ENCODE data around the gene TMEM179.
"Not testable (repeated sequence)": the region's sequence is repeated elsewhere in the genome, so short reads cannot be mapped to it uniquely, and the experiment has no call there.

The TMEM179 gene

DNA sequence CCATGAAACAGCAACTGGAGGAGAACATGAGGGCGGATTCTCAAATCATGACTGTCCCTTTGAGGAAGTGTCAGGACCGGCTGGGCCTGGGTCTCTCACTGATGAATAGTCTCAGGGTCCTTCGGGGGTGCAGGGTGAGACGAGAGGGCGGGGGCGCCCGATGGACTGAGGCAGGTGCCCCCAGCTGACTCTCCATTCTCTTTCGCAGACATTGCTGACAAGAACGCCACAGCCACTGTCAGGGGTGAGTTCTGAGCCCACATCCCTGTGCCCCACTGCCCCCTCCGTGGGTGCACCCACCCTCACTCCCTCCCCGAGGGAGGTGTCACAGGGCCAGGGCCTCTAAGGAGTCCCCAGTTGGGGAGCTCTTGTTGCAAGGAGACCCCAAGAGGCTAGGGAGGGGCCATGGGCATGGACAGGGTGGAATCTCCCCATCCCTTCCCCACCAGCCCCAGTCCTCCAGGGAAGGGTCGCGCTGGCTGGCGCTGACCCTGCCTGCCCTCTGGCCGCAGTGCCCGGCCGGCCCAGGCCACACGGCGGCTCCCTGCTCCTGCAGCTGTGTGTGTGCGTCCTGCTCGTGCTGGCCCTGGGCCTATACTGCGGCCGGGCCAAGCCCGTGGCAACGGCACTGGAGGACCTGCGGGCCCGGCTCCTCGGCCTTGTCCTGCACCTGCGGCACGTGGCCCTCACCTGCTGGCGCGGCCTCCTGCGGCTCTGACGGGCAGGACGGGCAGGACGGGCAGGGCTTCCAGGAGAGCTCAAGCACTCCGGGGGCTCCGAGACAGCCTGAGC is 16.3 kb downstream of the TMEM179 start:
- no peak for DNase-seq (ENCODE audit: low read depth in 2 of 2, low spot score in 1 of 2)

DNA sequence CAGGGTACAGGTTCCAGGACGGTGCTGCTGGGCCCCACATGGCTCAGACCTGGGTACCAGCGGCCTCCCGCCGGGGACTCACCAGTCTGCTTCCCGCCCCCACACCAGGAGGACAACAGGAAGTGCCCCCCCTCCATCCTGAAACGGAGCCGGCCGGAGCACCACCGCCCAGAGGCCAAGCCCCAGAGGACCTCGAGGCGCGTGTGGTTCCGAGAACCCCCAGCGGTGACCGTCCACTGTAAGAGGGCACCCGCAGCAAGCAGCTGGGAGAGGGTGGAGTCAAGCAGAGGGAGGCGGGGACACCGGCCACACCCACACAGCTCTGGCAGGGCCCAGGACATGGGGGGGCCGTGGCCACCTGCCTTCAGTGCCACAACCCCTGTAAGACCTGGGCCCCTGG is 16.9 kb downstream of the TMEM179 start:
- DNase-seq (ENCODE audit: low read depth in 2 of 2, low spot score in 1 of 2): no peak

DNA sequence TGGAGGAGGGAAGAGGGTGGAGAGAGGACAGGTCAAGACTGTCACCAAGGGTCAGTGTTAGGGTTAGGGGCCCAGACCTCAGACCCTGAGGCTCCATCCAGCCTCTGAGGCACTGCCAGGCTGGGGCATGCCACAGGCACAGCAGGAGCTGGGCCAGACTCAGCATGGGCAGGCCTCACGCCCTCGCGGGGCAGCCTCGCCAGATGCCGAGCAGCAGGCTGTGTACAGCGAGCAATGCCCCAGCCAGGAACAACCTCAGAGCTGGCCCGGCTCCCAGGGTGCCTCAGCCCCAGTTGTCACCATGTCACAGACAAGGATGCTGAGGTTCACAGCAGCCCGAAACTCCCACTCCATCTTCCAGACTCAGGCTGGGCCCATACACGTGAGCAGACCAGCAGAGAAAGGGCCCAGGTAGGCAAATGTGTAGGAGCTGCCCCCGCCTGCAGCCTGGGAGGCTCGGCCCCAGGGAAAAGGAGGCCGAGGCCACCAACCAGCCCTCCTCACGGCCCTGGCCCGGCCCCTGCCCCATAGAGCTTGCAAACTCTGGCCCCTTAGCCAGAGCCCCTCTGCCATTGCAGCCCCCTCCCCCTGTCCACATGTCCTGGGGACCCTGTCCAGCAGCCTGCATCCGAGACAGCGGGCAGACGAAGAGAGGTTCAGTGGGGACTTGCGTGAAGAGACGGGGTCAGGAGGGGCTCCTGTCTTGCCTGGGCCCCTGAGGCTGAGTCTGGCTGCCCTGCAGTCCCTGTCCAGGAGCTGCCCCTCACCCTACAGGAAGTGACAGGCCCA is 17.5 kb downstream of the TMEM179 start:
- no peak for DNase-seq (ENCODE audit: low read depth in 2 of 2, low spot score in 1 of 2)

DNA sequence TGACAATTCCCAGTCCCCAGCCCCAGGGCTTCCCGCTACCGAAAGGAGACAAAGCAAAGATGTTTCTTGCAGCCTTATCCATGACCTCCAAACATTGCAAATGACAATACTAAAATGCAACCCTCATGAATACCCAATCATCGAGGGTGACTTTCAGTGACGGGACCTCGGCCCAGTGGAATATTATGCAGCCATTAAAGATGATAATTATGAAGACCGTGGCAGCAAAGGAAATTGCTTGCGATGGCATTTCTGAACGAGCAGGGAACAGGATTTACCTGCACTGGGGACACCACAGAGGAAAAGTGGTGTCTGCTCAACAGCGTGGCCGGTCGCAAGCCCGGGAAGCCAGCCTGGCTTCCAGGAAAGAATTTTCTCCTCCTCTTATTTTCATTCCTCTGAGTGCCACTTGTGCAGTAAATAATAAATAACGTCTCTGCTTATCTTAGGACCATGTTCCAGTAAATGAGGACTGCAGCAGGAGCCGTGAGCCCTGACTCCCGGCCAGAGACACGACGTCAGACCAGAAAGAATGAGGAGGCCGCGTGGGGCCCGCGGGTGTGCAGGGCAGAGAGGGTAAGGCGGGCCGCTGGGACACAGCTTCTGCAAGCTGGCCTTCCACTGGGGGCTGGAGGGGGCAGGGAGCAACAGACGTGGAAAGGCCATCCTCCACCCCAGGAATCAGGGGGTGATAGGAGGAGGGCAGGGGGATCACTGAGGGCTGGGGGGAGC is 18.4 kb downstream of the TMEM179 start:
- no peak for DNase-seq (ENCODE audit: low read depth in 2 of 2, low spot score in 1 of 2)

DNA sequence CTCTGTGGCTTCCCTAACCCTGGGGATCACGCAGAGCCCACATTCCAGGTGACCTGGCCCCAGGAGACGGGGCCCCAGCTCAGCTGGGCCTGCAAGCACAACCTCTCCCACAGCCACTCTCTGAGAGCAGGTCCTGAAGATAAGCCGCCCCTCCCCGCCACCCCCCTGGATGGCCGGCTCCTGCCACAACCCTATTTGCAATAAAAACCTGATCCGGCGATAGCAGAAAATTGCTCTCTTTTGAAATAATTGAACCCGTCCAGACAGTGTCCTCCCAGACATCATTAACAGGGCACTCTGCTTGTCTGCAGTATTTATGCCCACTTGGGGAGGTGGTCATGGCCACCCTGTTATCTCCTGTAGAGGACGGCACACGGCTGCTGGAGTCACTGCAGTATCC is 20.0 kb downstream of the TMEM179 start:
- DNase-seq (ENCODE audit: low read depth in 2 of 2, low spot score in 1 of 2): no peak

DNA sequence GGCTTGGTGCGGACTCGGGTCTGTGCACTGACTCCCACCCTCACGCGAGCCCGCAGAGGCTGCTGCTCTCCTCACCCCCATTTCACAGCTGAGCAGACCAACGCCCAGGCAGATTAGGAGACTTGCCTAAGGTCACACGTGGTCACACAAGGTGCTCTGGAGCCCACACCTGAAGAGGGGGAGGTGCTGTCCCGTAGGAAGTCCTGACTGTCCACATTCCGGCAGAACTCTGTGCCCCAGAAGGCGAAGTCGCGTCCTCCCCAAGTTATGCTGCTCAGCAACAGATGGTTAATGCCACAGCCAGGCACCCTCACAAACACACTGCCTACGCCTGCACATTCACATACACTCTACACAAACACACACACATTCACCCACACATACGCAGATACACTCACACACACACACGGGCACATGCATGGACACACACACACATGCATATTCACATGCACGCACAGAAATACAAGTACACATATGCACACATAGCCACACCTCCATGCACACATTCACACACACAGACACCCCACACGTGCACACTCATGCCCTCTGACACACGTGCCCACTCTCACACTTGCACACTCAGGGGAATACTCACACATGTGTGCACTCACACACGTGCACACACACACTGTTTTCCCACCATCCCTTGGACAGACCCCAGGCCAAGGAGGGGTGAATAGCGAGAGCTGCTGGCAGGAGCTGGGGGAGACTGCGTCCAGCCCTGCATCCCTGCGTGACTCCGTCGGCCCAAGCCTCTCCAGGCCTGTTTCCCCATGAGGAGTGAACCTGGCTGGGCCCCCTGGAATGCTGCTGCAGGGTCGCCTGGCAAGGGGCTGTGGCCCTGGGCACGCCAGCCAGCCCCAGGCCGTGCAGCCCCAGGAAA is 20.9 kb downstream of the TMEM179 start:
- DNase-seq (ENCODE audit: low read depth in 2 of 2, low spot score in 1 of 2): no peak

DNA sequence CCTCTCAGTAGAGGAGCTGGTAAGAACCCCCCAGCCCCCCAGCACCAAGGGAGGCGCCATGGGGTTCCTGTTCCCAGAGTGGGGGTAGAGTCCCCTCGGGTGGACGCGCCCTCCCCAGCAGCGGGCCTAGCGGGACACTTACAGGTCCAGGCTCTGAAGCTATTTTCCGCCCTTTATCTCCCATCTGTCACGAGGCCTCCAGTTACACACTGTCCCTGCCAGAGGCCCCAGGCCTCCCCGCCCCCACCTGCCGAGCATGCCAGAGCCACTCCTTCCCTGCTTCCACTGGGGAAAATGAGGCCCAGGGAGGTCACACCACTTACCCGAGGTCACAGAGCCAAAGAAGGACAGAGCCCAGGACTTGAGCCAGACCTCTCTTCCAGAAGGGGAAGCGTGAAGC is 21.9 kb downstream of the TMEM179 start:
- DNase-seq (ENCODE audit: low read depth in 2 of 2, low spot score in 1 of 2): no peak

DNA sequence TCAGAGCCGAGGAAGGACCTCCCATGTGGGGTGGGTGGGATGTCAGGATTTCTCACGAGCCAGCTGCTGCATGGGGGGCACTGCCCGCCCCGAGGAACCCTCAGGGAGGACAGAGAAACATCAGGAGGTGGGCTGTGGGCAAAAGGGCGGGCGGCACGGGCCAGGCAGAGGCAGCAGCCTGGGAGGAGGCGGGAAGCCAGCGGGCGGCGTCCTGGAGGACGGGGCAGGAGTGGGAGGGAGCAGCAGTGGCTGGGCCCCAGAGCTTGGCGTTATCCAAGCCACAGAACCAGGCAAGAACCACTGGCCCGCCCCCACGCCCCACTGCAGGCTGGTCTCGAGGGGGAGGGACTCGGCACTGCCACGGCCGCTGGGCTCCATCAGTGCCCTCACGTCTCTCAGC is 22.6 kb downstream of the TMEM179 start:
- DNase-seq (ENCODE audit: low read depth in 2 of 2, low spot score in 1 of 2): no peak

DNA sequence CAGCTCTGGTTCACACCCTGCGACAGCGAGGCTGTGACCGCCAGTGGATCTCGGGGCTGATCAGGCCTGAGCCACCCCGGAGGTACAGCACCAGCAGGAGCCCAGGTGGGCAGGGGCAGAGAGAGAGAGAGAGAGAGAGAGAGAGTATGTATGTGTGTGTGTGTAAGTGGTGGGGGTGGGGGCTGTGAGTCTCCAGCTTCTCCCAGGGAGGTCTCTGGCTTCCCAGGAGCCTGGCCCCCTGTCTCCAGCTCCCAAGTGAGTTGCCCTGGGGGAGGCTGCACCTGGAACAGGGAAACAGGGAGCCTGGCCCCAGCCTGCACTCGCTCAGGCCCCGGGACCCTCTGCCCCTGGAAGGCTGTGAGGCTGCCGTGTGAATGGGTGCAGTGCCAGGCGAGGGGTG is 23.1 kb downstream of the TMEM179 start:
- no peak for DNase-seq (ENCODE audit: low read depth in 2 of 2, low spot score in 1 of 2)

DNA sequence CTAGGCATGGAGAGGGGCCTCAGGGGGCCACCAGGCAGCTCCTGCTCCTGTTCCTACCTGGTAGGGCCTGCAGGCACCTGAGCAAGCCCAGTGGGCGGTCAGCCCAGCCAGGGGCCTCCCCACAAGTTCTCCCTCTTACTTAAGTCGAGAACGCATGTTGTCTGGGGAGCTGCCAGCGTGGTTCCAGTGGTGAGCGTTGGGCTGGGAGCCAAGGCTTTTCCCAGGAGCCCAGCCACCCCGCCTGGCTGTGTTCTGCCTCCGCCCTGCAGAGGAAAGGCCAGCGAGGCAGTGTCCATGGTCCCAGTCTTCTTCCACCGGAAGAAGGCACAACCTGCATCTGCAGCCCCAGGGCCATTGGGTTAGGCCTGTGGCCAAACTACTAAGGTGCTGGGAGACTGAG is 23.6 kb downstream of the TMEM179 start:
- no peak for DNase-seq (ENCODE audit: low read depth in 2 of 2, low spot score in 1 of 2)

DNA sequence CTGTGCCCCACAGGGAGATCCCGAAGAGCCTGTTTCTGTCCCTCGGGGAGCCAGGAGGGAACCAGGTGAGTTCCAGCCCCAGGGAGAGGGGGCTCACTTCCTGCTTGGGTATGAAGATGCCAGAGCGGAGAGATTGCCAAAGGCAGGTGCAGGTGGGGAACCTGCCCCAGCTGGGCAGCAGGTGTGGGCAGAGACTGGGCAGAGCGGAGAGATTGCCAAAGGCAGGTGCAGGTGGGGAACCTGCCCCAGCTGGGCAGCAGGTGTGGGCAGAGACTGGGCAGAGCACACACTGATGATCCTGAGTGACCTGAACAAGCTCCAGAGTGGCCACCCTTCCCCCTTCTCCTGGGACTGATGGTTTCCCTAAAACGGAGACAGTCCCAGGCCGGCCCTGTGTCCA is 24.6 kb downstream of the TMEM179 start:
- DNase-seq (ENCODE audit: low read depth in 2 of 2, low spot score in 1 of 2): not testable (repeated sequence)

DNA sequence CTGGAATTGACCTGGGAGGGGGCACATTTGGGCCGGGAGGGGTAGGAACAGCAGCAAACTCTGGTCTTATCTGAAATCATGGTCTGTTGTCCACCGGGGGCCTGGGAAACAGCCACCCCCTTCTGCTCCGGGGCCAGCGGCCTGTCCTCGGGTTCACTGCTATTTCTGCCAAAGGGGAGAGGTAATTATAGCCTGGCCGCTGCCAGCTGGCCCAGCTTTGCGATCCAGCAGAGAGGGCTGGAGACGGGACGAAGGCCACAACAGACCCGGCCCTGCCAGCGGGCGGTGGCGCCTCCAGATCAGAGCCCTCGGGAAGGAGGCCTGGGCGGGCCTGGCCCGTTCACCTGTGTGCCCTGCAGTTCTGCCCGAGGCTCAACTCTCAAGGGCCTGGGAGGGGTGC is 25.1 kb downstream of the TMEM179 start, which contains the start of gene C14orf180:
TSS of gene C14orf180 (plus strand) at position 258 of the 400 bp plus-strand sequence. CDS start 6,667 bp downstream, outside the sequence.
- DNase-seq (ENCODE audit: low read depth in 2 of 2, low spot score in 1 of 2): no peak

DNA sequence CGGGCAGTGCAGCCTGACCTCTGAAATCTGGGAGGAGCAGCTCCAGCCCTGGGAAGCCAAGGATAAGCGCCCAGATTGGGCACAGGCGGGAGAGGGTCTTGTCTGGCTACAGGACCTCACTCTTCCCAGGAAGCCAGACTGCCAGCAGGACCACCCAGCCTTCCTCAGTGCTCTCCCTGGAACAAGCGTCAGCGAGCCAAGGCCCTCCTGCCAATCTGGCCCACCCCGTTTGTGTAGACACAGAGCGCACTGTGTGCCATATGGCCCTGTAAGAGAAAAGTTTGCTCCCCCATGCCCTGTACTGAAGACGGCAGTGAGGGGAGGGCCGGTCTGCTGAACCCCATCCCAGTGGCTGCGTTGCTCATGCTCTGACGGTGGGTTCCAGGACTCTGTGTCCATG is 26.3 kb downstream of the TMEM179 start:
- DNase-seq (ENCODE audit: low read depth in 2 of 2, low spot score in 1 of 2): no peak

DNA sequence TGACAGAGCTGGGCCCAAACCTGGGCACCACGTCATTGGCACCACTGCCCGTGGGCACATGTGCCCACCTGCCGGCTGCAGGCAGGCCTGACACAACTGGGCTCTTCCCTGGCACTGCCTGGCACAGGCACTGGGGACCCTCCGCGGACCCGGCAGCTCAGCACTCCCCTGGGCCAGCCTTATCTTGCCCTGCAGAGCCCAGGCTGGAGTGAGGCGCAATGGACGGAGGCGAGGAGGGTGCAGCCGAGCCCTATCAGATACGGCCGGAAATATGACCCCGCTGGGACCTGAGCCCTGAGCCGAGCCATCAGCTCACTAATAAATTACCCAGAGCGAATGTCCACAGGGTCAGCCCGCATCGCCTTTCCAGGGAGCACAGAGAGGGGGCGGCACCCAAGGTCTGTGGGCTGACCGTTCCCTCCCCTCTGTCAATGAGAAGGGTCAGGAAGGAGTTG is 26.7 kb downstream of the TMEM179 start:
- DNase-seq (ENCODE audit: low read depth in 2 of 2, low spot score in 1 of 2): no peak

DNA sequence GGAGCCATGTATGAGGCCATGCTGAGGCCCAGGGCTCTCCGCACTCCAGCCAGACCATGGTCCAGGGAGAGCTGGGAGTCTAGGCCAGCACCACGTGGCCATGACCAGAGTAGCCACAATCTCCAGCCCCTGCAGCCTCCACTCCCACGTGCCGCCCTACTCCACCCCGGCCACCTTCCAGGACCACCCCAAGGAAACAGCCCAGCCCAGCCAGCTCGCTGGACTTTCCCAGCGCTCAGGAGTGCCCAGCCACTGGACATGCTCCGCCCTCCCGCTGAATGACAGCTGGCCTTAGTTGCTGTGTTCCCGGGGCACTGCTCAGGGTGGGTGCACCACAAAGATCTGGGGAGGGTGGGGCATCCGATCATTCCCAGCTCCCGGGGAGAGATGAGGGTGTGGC is 27.1 kb downstream of the TMEM179 start:
- no peak for DNase-seq (ENCODE audit: low read depth in 2 of 2, low spot score in 1 of 2)

DNA sequence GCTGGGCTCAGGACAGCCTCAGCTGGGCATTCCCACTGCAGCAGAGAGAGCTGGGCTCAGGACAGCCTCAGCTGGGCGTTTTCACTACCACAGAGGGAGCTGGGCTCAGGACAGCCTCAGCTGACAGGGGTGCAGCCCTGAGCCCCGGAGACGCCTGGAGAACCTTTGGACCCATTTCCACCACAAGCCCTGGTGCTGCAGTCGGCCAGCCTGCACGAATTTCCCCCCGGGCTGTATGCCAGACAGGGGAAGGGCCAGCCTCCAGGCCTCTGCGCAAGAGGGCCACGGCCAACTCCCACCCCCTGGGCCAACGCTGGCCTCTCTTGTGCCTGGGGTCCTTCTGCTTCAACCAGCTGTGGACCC is 27.6 kb downstream of the TMEM179 start:
- no peak for DNase-seq (ENCODE audit: low read depth in 2 of 2, low spot score in 1 of 2)

DNA sequence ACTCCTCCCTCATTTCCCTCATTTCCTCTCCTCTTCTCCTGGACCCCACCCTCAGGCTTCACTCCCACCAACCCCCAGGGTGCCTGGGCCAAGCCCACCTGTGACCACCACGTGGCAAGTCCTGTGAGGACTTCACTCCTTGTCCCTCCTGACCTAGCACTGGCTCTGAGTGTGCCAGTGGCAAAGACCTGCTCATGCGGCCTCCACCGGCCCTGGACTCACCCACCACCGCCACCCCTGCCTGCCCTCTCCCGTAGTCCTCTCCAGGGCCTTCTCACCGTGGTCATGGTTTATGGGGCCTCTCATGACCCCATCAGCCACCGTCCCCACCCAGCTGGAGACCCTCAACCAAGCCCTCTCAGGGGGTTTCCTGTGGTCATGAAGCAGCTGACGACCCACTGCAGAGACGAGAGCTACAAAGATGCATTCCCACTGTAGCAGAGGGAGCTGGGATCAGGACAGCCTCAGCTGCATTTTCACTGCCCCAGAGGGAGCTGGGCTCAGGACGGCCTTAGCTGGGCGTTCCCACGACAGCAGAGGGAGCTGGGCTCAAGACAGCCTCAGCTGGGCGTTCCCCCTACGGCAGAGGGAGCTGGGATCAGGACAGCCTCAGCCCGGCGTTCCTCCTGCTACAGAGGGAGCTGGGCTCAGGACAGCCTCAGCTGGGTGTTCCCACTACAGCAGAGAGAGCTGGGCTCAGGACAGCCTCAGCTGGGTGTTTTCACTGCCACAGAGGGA is 28.2 kb downstream of the TMEM179 start:
- no peak for DNase-seq (ENCODE audit: low read depth in 2 of 2, low spot score in 1 of 2)

DNA sequence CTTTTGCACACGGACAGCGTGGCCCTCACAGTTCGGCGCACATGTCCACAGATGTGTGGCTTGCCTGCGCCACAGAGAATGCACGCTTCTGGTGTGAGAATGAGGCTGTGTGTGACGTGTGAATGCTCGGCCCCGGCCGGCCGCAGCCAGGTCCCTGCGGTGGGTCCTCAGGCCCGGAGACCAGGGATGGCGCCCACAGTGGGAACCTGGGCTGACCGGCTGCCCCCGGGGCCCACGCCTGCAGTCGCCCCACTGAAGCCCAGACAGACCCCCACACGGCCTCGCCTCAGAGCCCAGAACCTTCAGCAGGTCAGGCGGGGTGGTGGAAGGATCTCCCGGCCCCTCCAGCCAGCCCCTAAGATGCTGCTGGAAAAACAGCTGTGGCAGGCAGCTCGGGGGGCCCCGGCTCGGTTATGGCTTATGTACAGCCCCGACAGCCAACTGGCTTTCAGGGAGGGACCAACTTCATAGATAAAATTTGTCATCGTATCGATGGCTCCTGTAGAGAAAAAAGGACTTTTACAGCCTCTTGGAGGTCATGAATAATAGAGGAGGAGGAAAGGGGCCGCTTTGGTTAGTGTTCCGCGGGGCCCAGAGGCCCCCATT is 29.5 kb downstream of the TMEM179 start:
- no peak for DNase-seq (ENCODE audit: low read depth in 2 of 2, low spot score in 1 of 2)

DNA sequence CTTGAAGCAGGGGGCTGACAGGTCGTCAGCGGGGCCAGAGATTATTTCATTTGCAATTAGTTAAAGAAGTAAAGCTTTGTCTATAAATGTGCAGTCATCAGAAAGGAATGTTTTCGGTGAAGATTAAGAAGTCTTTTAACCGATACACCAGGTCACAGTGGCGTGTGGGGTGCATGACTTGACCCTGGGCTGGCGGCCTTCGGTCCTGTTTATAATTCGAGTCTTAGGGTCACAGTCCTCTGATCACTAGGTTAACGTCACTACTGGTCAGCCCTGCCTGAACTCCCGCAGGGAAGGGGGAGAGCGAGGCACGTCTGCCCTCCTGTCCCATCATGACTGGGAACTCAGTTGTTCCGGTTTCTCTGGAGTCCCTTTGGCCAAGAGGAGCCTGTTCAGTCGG is 30.0 kb downstream of the TMEM179 start:
- no peak for DNase-seq (ENCODE audit: low read depth in 2 of 2, low spot score in 1 of 2)

DNA sequence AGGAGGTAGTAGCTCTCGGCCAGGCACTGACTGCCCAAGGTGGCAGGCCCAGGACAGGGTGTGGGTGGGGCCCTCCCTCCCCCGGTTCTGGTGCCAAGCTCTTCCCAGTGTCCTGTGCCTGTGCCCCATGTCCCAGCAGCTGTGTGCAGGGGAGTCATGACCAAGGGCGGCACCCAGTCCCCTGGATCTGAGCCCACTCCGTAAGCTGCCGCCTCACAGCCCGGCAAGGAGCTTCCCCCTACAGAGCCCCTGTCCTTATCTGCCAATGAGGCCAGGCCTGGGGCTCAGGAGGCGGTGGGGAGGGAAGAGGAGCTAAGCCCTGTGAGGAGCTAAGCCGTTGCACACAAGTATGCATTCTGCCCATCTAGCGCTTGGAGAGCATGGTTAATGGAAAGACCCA is 30.6 kb downstream of the TMEM179 start:
- DNase-seq (ENCODE audit: low read depth in 2 of 2, low spot score in 1 of 2): no peak

Measured in stimulated activated CD8-positive, alpha-beta memory T cell treated with anti-CD3 and anti-CD28 coated beads, Interleukin-4, amount 100 ng/mL, for 1 hour (primary cell).